Lower lobe of right lung (tissue), 2 donors: Measurements from ENCODE around the gene DNAH11. TPM values are rescaled to one million over a fixed set of nuclear protein-coding genes. Genes with fewer than 3 reads are reported as not detected.
A peak's percentile ranks its signal among the peaks of the same experiment; 100 is the strongest.

Experiments used
- ATAC-seq, 2 donors: fragments of 200-7000 bp; cut with Tn5 transposase; one replicate each; pipeline ENCODE4 v1.9.1; 2020 to 2022; ENCODE audit warnings: mild to moderate bottlenecking in 2 of 2, moderate library complexity in 2 of 2
- DNase-seq: peaks from one replicate; pipeline ENCODE4 v3.0.0-alpha.2; 2020
- H3K27ac ChIP-seq: fragments of 200-600 bp; one replicate; pipeline ENCODE4 v1.8.0; 2022
- H3K27me3 ChIP-seq: fragments of 200-600 bp; one replicate; pipeline ENCODE4 v1.8.0; 2022; ENCODE audit warnings: low read depth
- H3K36me3 ChIP-seq: fragments of 200-600 bp; one replicate; pipeline ENCODE4 v1.8.0; 2022; ENCODE audit warnings: mild to moderate bottlenecking
- H3K4me1 ChIP-seq: fragments of 200-600 bp; one replicate; pipeline ENCODE4 v1.8.0; 2022
- H3K4me3 ChIP-seq: fragments of 200-600 bp; one replicate; pipeline ENCODE4 v1.8.0; 2022; ENCODE audit warnings: mild to moderate bottlenecking
- H3K9me3 ChIP-seq: fragments of 200-600 bp; one replicate; pipeline ENCODE4 v1.8.0; 2022
- CTCF ChIP-seq: fragments of 200-600 bp; IDR thresholded peaks from one replicate; pipeline ENCODE4 v1.8.0; 2022; ENCODE audit warnings: antibody characterized with exemption, mild to moderate bottlenecking
- intact Hi-C: fragments of 100-400 bp; cut with DNase I; formaldehyde crosslinking; loops from one replicate; pipeline ENCODE4 v1.11.0; 2022
- total RNA-seq: library from RNA; stranded (reverse); fragmentation: NEBNext Ultra II Directional; extraction: Animal tissue kit (Norgen Biotek cat#: 25700); gene quantifications from one replicate; pipeline ENCODE4 v1.2.1, GENCODE V29; 2021
- donor health status: DM: no; HTN: yes; CAD: no; lungs with severe emphysema.

The DNAH11 gene
- total RNA-seq, 1 donor from 2014 or later: 8.9 TPM

GRCh38 chr7:21945454-21946221 is 402.8 kb downstream of the DNAH11 start, which contains the start of gene CDCA7L:
TSS of gene CDCA7L (minus strand) at chr7:21945899. CDS start at chr7:21945804, 95 bp downstream.
- Histone ChIP-seq H3K27me3 (no peaks in the 10 kb centered on the region), H3K27ac (peak within 1 kb of the TSS; percentile 83), H3K36me3 (no peaks in the 10 kb centered on the region), H3K4me3 (peak within 1 kb of the TSS; percentile 75), H3K4me1 (peaks cover 23% of the 10 kb centered on the region), H3K9me3 (no peaks in the 10 kb centered on the region)
- intact Hi-C loops: no loop called here
- ATAC-seq (peak; percentile 92 to 94), DNase-seq (peak; percentile 84)
- TF ChIP-seq CTCF: no peak

- peaks cover 21% of the 10 kb centered on the region for H3K4me1 ChIP-seq
- no peaks in the 10 kb centered on the region for H3K27me3 ChIP-seq
- peak overlapping the region; percentile 75 for H3K4me3 ChIP-seq
- DNase-seq: no peak
- no peaks in the 10 kb centered on the region for H3K36me3 ChIP-seq
- peak overlapping the region; percentile 83 for H3K27ac ChIP-seq
- no peaks in the 10 kb centered on the region for H3K9me3 ChIP-seq
- no peak for ATAC-seq
- no peak for TF ChIP-seq CTCF
- intact Hi-C loops: no loop called here
Observed at GRCh38 chr7:21946222-21946709, 403.4 kb downstream of the DNAH11 start.

GRCh38 chr7:21947056-21947455 is 404.2 kb downstream of the DNAH11 start:
- intact Hi-C loops: no loop called here
- DNase-seq: no peak
- H3K4me1 ChIP-seq: peaks cover 15% of the 10 kb centered on the region

GRCh38 chr7:21947946-21948345 is 405.1 kb downstream of the DNAH11 start:
- intact Hi-C loops: no loop called here
- H3K36me3 ChIP-seq: no peaks in the 10 kb centered on the region
- no peak overlapping the region for H3K4me3 ChIP-seq
- H3K4me1 ChIP-seq: peaks cover 12% of the 10 kb centered on the region
- no peak overlapping the region for H3K27ac ChIP-seq
- ATAC-seq (no peak), DNase-seq (no peak)
- no peak for TF ChIP-seq CTCF
- no peaks in the 10 kb centered on the region for H3K9me3 ChIP-seq
- no peaks in the 10 kb centered on the region for H3K27me3 ChIP-seq

More at GRCh38 chr7:21947056-21947455, 404.2 kb downstream of the DNAH11 start:
- no peak for TF ChIP-seq CTCF
- Histone ChIP-seq H3K27ac (no peak overlapping the region), H3K27me3 (no peaks in the 10 kb centered on the region), H3K4me3 (no peak overlapping the region), H3K9me3 (no peaks in the 10 kb centered on the region), H3K36me3 (no peaks in the 10 kb centered on the region)
- ATAC-seq: no peak

GRCh38 chr7:21948364-21948763 is 405.5 kb downstream of the DNAH11 start:
- TF ChIP-seq CTCF: no peak
- DNase-seq (no peak), ATAC-seq (no peak)
- Histone ChIP-seq H3K9me3 (no peaks in the 10 kb centered on the region), H3K4me3 (no peak overlapping the region), H3K27ac (no peak overlapping the region), H3K4me1 (peaks cover 12% of the 10 kb centered on the region), H3K36me3 (no peaks in the 10 kb centered on the region), H3K27me3 (no peaks in the 10 kb centered on the region)
- intact Hi-C loops: no loop called here
